GM23338 (cell line): Measurements from ENCODE around the gene ZGPAT. TPM values are rescaled to one million over a fixed set of nuclear protein-coding genes. Genes with fewer than 3 reads are reported as not detected.

Source experiments
- ATAC-seq: fragments of 200-7000 bp; cut with Tn5 transposase; 3 replicates; pipeline ENCODE4 v1.9.1; 2020
- DNase-seq: peaks from one replicate; pipeline ENCODE4 v3.0.0-alpha.2; 2015; ENCODE audit warnings: low spot score
- H2AFZ ChIP-seq: fragments of 200-600 bp; sonication (generic); 2 replicates; pipeline ENCODE4 v1.8.0; 2016; ENCODE audit warnings: antibody characterized with exemption, mild to moderate bottlenecking, moderate library complexity
- H3F3A ChIP-seq: fragments of 200-600 bp; sonication (generic); replicated peaks from 2 replicates; pipeline ENCODE4 v1.8.0; 2017; ENCODE audit warnings: antibody characterized with exemption, mixed run types, low read depth
- H3K27ac ChIP-seq: fragments of 200-600 bp; sonication (generic); 2 replicates; pipeline ENCODE4 v1.6.1; 2016; ENCODE audit warnings: low read depth
- H3K27me3 ChIP-seq: fragments of 200-600 bp; sonication (generic); 2 replicates; pipeline ENCODE4 v1.8.0; 2016; ENCODE audit warnings: mild to moderate bottlenecking, mixed run types, moderate library complexity; ENCODE audit not compliant: insufficient read depth
- H3K36me3 ChIP-seq: fragments of 200-600 bp; sonication (generic); 2 replicates; pipeline ENCODE4 v1.8.0; 2016; ENCODE audit warnings: mild to moderate bottlenecking; ENCODE audit not compliant: insufficient read depth
- H3K4me1 ChIP-seq: fragments of 200-600 bp; sonication (generic); 2 replicates; pipeline ENCODE4 v1.8.0; 2016; ENCODE audit warnings: mild to moderate bottlenecking, moderate library complexity; ENCODE audit not compliant: insufficient read depth
- H3K4me2 ChIP-seq: fragments of 200-600 bp; sonication (generic); 2 replicates; pipeline ENCODE4 v1.7.1; 2017; ENCODE audit warnings: mixed run types
- H3K4me3 ChIP-seq: fragments of 200-600 bp; sonication (generic); 2 replicates; pipeline ENCODE4 v1.6.1; 2016; ENCODE audit warnings: mixed run types
- H3K79me2 ChIP-seq: fragments of 200-600 bp; sonication (generic); replicated peaks from 2 replicates; pipeline ENCODE4 v1.8.0; 2017; ENCODE audit warnings: mild to moderate bottlenecking; ENCODE audit not compliant: insufficient read depth
- H3K9me2 ChIP-seq: fragments of 200-600 bp; sonication (generic); 2 replicates; pipeline ENCODE4 v1.8.0; 2017; ENCODE audit not compliant: insufficient read depth
- H4K20me1 ChIP-seq: fragments of 200-600 bp; sonication (generic); replicated peaks from 2 replicates; pipeline ENCODE4 v1.8.0; 2017; ENCODE audit warnings: mild to moderate bottlenecking; ENCODE audit not compliant: insufficient read depth
- H3K27ac Mint-ChIP-seq: 2 replicates; pipeline ENCODE4 v1.8.0; 2020; ENCODE audit warnings: inconsistent platforms, mild to moderate bottlenecking, moderate library complexity, mixed read lengths
- H3K27me3 Mint-ChIP-seq: 3 replicates; pipeline ENCODE4 v1.8.0; 2022; ENCODE audit warnings: low read depth, mild to moderate bottlenecking, moderate library complexity, mixed read lengths, inconsistent platforms; ENCODE audit not compliant: insufficient read depth, poor library complexity
- H3K36me3 Mint-ChIP-seq: 3 replicates; pipeline ENCODE4 v1.8.0; 2021; ENCODE audit warnings: low read depth, mild to moderate bottlenecking, inconsistent platforms, moderate library complexity, mixed read lengths
- H3K4me1 Mint-ChIP-seq: 3 replicates; pipeline ENCODE4 v1.8.0; 2020; ENCODE audit warnings: mild to moderate bottlenecking, inconsistent platforms, mixed read lengths
- H3K4me3 Mint-ChIP-seq: 3 replicates; pipeline ENCODE4 v1.8.0; 2021; ENCODE audit warnings: moderate library complexity, mild to moderate bottlenecking, inconsistent platforms, mixed read lengths
- H3K9me3 Mint-ChIP-seq: 3 replicates; pipeline ENCODE4 v1.8.0; 2020; ENCODE audit warnings: moderate library complexity, mild to moderate bottlenecking, inconsistent platforms, mixed read lengths
- CREB1 ChIP-seq: fragments of 250-450 bp; sonication (Bioruptor Pico); IDR thresholded peaks from 2 replicates; pipeline ENCODE4 v1.5.0; 2020; ENCODE audit warnings: low read depth, mild to moderate bottlenecking, moderate library complexity
- EZH2 ChIP-seq: fragments of 200-600 bp; sonication (generic); IDR thresholded peaks from one replicate; pipeline ENCODE4 v1.8.0; 2017; ENCODE audit warnings: antibody characterized with exemption, mild to moderate bottlenecking, low read depth; ENCODE audit not compliant: unreplicated experiment
- EZH2phosphoT487 ChIP-seq: fragments of 200-600 bp; sonication (generic); IDR thresholded peaks from one replicate; pipeline ENCODE4 v1.8.1; 2018; ENCODE audit warnings: antibody characterized with exemption; ENCODE audit not compliant: unreplicated experiment
- JUNB ChIP-seq: IDR thresholded peaks from one replicate; pipeline ENCODE4 v1.6.1; 2016; ENCODE audit warnings: antibody characterized with exemption; ENCODE audit not compliant: unreplicated experiment
- NANOG ChIP-seq: IDR thresholded peaks from 2 replicates; pipeline ENCODE4 v1.6.1; 2016; ENCODE audit warnings: antibody characterized with exemption, borderline replicate concordance
- POLR2AphosphoS5 ChIP-seq: IDR thresholded peaks from 2 replicates; pipeline ENCODE4 v1.6.1; 2016; ENCODE audit warnings: antibody characterized with exemption, low read depth
- STAT1 ChIP-seq: IDR thresholded peaks from one replicate; pipeline ENCODE4 v1.6.1; 2016; ENCODE audit warnings: antibody characterized with exemption; ENCODE audit not compliant: unreplicated experiment
- ZNF114 ChIP-seq: fragments of 250-450 bp; sonication (Bioruptor Pico); IDR thresholded peaks from 2 replicates; pipeline ENCODE4 v1.5.0; 2020; ENCODE audit warnings: mild to moderate bottlenecking, moderate library complexity
- ZNF331 ChIP-seq: fragments of 250-450 bp; sonication (Bioruptor Pico); IDR thresholded peaks from 2 replicates; pipeline ENCODE4 v1.5.0; 2020; ENCODE audit warnings: low read depth, mild to moderate bottlenecking, moderate library complexity
- polyA plus RNA-seq: library from polyadenylated mRNA; unstranded; fragments of >200 nt; fragmentation: Nextera tagmentation; extraction: Ambion mirVana; gene quantifications from 2 replicates; pipeline ENCODE4 v1.2.1, GENCODE V29; 2016
- total RNA-seq: library from RNA; depleted of rRNA; stranded (reverse); fragments of >200 nt; shearing (Covaris generic); gene quantifications from 2 replicates; pipeline ENCODE4 v1.2.3, GENCODE V29; 2014
- TF ChIP-seq, protein P1 (sequence below): IDR thresholded peaks from 2 replicates; pipeline ENCODE4 v1.6.1; 2016; ENCODE audit warnings: antibody characterized with exemption
- TF ChIP-seq, protein P2 (sequence below): IDR thresholded peaks from one replicate; pipeline ENCODE4 v1.6.1; 2018; ENCODE audit warnings: antibody characterized with exemption; ENCODE audit not compliant: unreplicated experiment
- TF ChIP-seq, protein P3 (sequence below): fragments of 250-450 bp; sonication (Bioruptor Pico); IDR thresholded peaks from 2 replicates; pipeline ENCODE4 v1.5.0; 2020; ENCODE audit warnings: mild to moderate bottlenecking, moderate library complexity
- TF ChIP-seq, protein P4 (sequence below), 2 experiments: fragments of 200-600 bp in 1 of 2; sonication (generic) in 1 of 2; conservative IDR thresholded peaks; 2 replicates each; pipeline versions ENCODE4 v1.5.1 to v1.6.1; 2016 to 2017; ENCODE audit warnings: antibody characterized with exemption in 2 of 2, low read depth in 2 of 2, mild to moderate bottlenecking in 2 of 2, moderate library complexity in 1 of 2

ZGPAT gene
- total and polyA plus RNA-seq, 2 experiments from 2014 or later, result 25.0 to 39.2 TPM

DNA sequence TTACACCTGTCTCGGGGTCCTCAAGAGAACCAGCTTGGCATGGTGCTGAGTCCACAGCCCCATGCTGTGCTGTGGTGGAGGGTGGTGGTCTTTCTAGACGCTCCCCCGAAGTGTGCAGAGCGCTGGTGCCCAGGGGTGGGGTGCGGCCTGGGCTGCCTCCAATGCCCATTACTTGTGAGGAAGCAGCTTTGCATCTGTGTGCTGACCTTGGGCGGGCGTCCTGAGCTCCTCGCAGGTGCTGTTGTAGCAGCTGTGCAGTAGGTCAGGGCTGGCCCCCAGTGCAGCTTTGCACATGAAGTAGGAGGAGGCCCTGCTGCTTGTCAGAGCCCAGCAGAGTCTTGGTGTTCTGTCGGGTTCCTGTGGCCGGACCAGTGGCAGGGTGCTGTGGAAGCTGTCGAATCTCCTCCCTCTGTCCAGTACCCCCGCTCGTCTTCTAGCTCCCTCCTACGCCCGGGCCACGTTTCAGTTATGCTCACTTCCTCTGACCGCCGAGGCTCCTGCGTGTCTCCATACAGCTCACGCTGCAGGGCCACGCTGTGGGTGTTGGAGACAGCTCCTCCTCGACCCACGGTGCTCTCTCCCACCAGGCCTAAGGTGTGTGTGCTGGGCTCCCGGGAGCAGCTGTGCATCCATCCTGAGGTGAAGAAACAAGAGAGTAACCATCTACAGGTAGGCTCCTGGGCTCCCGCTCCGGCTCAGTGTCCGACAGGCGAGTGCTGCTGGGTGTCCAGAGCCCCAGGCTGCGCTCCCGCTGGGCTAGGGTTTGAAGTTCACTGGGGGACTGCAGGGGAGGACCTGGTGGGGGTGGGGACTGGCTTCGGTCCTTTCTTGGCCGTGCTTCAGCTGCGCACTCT lies 45.7 kb upstream of the ZGPAT start:
- no peak overlapping the region for H3K4me3 ChIP-seq
- no peaks in the 10 kb centered on the region for H3K36me3 ChIP-seq

More for the DNA sequence above, 45.7 kb upstream of the ZGPAT start:
- Mint-ChIP-seq H3K27ac (no peak overlapping the region), H3K36me3 (peaks cover 42% of the 10 kb centered on the region), H3K4me1 (peaks cover 22% of the 10 kb centered on the region), H3K4me3 (no peak overlapping the region), H3K9me3 (no peaks in the 10 kb centered on the region), H3K27me3 (peaks cover 13% of the 10 kb centered on the region)
- 0 out of 2 replicates have a peak, but pooled peaks cover 7% of the 10 kb centered on the region for H3K4me1 ChIP-seq
- no peaks in the 10 kb centered on the region; the same call in 1 of the 2 replicates for H4K20me1 ChIP-seq
- peaks cover 8% of the 10 kb centered on the region for H3K79me2 ChIP-seq
- H2AFZ ChIP-seq, result no peak overlapping the region
- no peaks in the 10 kb centered on the region for H3K9me2 ChIP-seq
- H3K4me2 ChIP-seq, result no peak overlapping the region
- H3F3A ChIP-seq, result peaks cover 4% of the 10 kb centered on the region; the same call in 1 of the 2 replicates
- TF ChIP-seq JUNB, result no peak
- TF ChIP-seq ZNF114 (CRISPR knock-in tag), result no peak
- TF ChIP-seq, protein P1, sequence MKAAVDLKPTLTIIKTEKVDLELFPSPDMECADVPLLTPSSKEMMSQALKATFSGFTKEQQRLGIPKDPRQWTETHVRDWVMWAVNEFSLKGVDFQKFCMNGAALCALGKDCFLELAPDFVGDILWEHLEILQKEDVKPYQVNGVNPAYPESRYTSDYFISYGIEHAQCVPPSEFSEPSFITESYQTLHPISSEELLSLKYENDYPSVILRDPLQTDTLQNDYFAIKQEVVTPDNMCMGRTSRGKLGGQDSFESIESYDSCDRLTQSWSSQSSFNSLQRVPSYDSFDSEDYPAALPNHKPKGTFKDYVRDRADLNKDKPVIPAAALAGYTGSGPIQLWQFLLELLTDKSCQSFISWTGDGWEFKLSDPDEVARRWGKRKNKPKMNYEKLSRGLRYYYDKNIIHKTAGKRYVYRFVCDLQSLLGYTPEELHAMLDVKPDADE, result no peak
- no peak for TF ChIP-seq EZH2
- TF ChIP-seq STAT1, result no peak
- TF ChIP-seq, protein P2, sequence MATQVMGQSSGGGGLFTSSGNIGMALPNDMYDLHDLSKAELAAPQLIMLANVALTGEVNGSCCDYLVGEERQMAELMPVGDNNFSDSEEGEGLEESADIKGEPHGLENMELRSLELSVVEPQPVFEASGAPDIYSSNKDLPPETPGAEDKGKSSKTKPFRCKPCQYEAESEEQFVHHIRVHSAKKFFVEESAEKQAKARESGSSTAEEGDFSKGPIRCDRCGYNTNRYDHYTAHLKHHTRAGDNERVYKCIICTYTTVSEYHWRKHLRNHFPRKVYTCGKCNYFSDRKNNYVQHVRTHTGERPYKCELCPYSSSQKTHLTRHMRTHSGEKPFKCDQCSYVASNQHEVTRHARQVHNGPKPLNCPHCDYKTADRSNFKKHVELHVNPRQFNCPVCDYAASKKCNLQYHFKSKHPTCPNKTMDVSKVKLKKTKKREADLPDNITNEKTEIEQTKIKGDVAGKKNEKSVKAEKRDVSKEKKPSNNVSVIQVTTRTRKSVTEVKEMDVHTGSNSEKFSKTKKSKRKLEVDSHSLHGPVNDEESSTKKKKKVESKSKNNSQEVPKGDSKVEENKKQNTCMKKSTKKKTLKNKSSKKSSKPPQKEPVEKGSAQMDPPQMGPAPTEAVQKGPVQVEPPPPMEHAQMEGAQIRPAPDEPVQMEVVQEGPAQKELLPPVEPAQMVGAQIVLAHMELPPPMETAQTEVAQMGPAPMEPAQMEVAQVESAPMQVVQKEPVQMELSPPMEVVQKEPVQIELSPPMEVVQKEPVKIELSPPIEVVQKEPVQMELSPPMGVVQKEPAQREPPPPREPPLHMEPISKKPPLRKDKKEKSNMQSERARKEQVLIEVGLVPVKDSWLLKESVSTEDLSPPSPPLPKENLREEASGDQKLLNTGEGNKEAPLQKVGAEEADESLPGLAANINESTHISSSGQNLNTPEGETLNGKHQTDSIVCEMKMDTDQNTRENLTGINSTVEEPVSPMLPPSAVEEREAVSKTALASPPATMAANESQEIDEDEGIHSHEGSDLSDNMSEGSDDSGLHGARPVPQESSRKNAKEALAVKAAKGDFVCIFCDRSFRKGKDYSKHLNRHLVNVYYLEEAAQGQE, result no peak
- no peak for TF ChIP-seq EZH2phosphoT487
- TF ChIP-seq, protein P3, sequence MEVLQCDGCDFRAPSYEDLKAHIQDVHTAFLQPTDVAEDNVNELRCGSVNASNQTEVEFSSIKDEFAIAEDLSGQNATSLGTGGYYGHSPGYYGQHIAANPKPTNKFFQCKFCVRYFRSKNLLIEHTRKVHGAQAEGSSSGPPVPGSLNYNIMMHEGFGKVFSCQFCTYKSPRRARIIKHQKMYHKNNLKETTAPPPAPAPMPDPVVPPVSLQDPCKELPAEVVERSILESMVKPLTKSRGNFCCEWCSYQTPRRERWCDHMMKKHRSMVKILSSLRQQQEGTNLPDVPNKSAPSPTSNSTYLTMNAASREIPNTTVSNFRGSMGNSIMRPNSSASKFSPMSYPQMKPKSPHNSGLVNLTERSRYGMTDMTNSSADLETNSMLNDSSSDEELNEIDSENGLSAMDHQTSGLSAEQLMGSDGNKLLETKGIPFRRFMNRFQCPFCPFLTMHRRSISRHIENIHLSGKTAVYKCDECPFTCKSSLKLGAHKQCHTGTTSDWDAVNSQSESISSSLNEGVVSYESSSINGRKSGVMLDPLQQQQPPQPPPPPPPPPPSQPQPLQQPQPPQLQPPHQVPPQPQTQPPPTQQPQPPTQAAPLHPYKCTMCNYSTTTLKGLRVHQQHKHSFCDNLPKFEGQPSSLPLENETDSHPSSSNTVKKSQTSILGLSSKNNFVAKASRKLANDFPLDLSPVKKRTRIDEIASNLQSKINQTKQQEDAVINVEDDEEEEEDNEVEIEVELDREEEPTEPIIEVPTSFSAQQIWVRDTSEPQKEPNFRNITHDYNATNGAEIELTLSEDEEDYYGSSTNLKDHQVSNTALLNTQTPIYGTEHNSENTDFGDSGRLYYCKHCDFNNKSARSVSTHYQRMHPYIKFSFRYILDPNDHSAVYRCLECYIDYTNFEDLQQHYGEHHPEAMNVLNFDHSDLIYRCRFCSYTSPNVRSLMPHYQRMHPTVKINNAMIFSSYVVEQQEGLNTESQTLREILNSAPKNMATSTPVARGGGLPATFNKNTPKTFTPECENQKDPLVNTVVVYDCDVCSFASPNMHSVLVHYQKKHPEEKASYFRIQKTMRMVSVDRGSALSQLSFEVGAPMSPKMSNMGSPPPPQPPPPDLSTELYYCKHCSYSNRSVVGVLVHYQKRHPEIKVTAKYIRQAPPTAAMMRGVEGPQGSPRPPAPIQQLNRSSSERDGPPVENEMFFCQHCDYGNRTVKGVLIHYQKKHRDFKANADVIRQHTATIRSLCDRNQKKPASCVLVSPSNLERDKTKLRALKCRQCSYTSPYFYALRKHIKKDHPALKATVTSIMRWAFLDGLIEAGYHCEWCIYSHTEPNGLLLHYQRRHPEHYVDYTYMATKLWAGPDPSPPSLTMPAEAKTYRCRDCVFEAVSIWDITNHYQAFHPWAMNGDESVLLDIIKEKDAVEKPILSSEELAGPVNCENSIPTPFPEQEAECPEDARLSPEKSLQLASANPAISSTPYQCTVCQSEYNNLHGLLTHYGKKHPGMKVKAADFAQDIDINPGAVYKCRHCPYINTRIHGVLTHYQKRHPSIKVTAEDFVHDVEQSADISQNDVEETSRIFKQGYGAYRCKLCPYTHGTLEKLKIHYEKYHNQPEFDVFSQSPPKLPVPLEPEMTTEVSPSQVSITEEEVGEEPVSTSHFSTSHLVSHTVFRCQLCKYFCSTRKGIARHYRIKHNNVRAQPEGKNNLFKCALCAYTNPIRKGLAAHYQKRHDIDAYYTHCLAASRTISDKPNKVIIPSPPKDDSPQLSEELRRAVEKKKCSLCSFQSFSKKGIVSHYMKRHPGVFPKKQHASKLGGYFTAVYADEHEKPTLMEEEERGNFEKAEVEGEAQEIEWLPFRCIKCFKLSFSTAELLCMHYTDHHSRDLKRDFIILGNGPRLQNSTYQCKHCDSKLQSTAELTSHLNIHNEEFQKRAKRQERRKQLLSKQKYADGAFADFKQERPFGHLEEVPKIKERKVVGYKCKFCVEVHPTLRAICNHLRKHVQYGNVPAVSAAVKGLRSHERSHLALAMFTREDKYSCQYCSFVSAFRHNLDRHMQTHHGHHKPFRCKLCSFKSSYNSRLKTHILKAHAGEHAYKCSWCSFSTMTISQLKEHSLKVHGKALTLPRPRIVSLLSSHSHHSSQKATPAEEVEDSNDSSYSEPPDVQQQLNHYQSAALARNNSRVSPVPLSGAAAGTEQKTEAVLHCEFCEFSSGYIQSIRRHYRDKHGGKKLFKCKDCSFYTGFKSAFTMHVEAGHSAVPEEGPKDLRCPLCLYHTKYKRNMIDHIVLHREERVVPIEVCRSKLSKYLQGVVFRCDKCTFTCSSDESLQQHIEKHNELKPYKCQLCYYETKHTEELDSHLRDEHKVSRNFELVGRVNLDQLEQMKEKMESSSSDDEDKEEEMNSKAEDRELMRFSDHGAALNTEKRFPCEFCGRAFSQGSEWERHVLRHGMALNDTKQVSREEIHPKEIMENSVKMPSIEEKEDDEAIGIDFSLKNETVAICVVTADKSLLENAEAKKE (CRISPR knock-in tag), result no peak
- TF ChIP-seq POLR2AphosphoS5, result no peak
- no peak for TF ChIP-seq ZNF331
- TF ChIP-seq NANOG, result no peak
- TF ChIP-seq, protein P4, sequence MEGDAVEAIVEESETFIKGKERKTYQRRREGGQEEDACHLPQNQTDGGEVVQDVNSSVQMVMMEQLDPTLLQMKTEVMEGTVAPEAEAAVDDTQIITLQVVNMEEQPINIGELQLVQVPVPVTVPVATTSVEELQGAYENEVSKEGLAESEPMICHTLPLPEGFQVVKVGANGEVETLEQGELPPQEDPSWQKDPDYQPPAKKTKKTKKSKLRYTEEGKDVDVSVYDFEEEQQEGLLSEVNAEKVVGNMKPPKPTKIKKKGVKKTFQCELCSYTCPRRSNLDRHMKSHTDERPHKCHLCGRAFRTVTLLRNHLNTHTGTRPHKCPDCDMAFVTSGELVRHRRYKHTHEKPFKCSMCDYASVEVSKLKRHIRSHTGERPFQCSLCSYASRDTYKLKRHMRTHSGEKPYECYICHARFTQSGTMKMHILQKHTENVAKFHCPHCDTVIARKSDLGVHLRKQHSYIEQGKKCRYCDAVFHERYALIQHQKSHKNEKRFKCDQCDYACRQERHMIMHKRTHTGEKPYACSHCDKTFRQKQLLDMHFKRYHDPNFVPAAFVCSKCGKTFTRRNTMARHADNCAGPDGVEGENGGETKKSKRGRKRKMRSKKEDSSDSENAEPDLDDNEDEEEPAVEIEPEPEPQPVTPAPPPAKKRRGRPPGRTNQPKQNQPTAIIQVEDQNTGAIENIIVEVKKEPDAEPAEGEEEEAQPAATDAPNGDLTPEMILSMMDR (conservative IDR thresholded peaks at IDR 0.05; ENCODE audit: low read depth in 2 of 2), result no peak
- TF ChIP-seq CREB1 (CRISPR knock-in tag), result no peak
- H3K27me3 ChIP-seq, result no peaks in the 10 kb centered on the region
- H3K27ac ChIP-seq, result no peak overlapping the region
- DNase-seq (no peak), ATAC-seq (no peak)
